ENCODE results near the gene PHLDA3. TPM values are rescaled to one million over a fixed set of nuclear protein-coding genes. Genes with fewer than 3 reads are reported as not detected.

Gene PHLDA3
- total RNA-seq, 1 experiment from 2014 or later, result 10.5 TPM

GRCh38 chr1:201507360-201507675, 38.3 kb upstream of the PHLDA3 start:
- peak overlapping the region; percentile 60 for H3K4me3 ChIP-seq (ENCODE audit: low read depth, low read length)
- POLR2A ChIA-PET, result interaction anchor here (1.5 kb wide), 1 partner anchor 25 kb away, joined by 3 read pairs; no protein-coding TSS in a partner anchor
- H3K4me3 Mint-ChIP-seq (ENCODE audit: unreplicated experiment), result peak overlapping the region; percentile 82

GRCh38 chr1:201506557-201507359, 37.8 kb upstream of the PHLDA3 start, which contains the start of gene CSRP1:
CSRP1 (minus strand) TSS chr1:201507123; CDS start chr1:201496303, 10,820 bp downstream.
- no peaks in the 10 kb centered on the region for H3K9me3 Mint-ChIP-seq (ENCODE audit: unreplicated experiment)
- H3K4me1 ChIP-seq, result peaks cover 50% of the 10 kb centered on the region
- peak within 1 kb of the TSS; percentile 82 for H3K4me3 Mint-ChIP-seq (ENCODE audit: unreplicated experiment)

More at GRCh38 chr1:201507360-201507675, 38.3 kb upstream of the PHLDA3 start:
- H3K9me3 ChIP-seq, result no peaks in the 10 kb centered on the region
- TF ChIP-seq CTCF (IDR thresholded peaks at IDR 0.05; ENCODE audit: insufficient read depth in 1 of 2, low read depth in 1 of 2, low read length in 1 of 2, severe bottlenecking in 1 of 2, unreplicated experiment in 1 of 2), result no peak
- Mint-ChIP-seq H3K9me3 (ENCODE audit: unreplicated experiment) (no peaks in the 10 kb centered on the region), H3K27me3 (ENCODE audit: insufficient read depth, unreplicated experiment) (no peaks in the 10 kb centered on the region), H3K36me3 (ENCODE audit: insufficient read depth, unreplicated experiment) (peaks cover 9% of the 10 kb centered on the region), H3K27ac (ENCODE audit: unreplicated experiment) (no peak overlapping the region), H3K4me1 (ENCODE audit: low read depth, unreplicated experiment) (peaks cover 31% of the 10 kb centered on the region)
- intact Hi-C loops (cut with micrococcal nuclease; ENCODE audit: unreplicated experiment), result no loop called here
- no TSS peak for BruUV-seq (replicated peaks)
- no peak for DNase-seq
- H3K36me3 ChIP-seq (ENCODE audit: control insufficient read depth, insufficient read depth, low read length), result no peaks in the 10 kb centered on the region
- CTCF ChIA-PET, result no interaction called here
- peaks cover 48% of the 10 kb centered on the region for H3K4me1 ChIP-seq
- H3K27me3 ChIP-seq (replicated peaks; ENCODE audit: control insufficient read depth, insufficient read depth, low read length), result no peaks in the 10 kb centered on the region

More at GRCh38 chr1:201506557-201507359, 37.8 kb upstream of the PHLDA3 start, which contains the start of gene CSRP1:
- Mint-ChIP-seq H3K27me3 (ENCODE audit: insufficient read depth, unreplicated experiment) (no peaks in the 10 kb centered on the region), H3K27ac (ENCODE audit: unreplicated experiment) (peak within 1 kb of the TSS; percentile 80), H3K4me1 (ENCODE audit: low read depth, unreplicated experiment) (peaks cover 31% of the 10 kb centered on the region), H3K36me3 (ENCODE audit: insufficient read depth, unreplicated experiment) (peaks cover 9% of the 10 kb centered on the region)
- ChIA-PET POLR2A (interaction anchor here (0.8 to 1.5 kb wide), 2 partner anchors 25 to 27 kb away, joined by 3 read pairs; no protein-coding TSS in a partner anchor), CTCF (interaction anchor here (6.2 kb wide), 1 partner anchor 25 kb away, joined by 46 read pairs; no protein-coding TSS in a partner anchor)
- DNase-seq, result peak; percentile 72 to 78
- peak within 1 kb of the TSS; percentile 60 for H3K4me3 ChIP-seq (ENCODE audit: low read depth, low read length)
- H3K9me3 ChIP-seq, result no peaks in the 10 kb centered on the region
- BruUV-seq (replicated peaks), result no TSS peak
- no peaks in the 10 kb centered on the region for H3K36me3 ChIP-seq (ENCODE audit: control insufficient read depth, insufficient read depth, low read length)
- no peaks in the 10 kb centered on the region for H3K27me3 ChIP-seq (replicated peaks; ENCODE audit: control insufficient read depth, insufficient read depth, low read length)
- intact Hi-C loops (cut with micrococcal nuclease; ENCODE audit: unreplicated experiment), result no loop called here
- no peak for TF ChIP-seq CTCF (IDR thresholded peaks at IDR 0.05; ENCODE audit: insufficient read depth in 1 of 2, low read depth in 1 of 2, low read length in 1 of 2, severe bottlenecking in 1 of 2, unreplicated experiment in 1 of 2)
